Left lobe of liver (tissue), 2 donors: ENCODE data around the gene CHSY1. TPM values are rescaled to one million over a fixed set of nuclear protein-coding genes. Genes with fewer than 3 reads are reported as not detected.
A peak's percentile ranks its signal among the peaks of the same experiment; 100 is the strongest.
"Not testable (repeated sequence)": the region's sequence is repeated elsewhere in the genome, so short reads cannot be mapped to it uniquely, and the experiment has no call there.

ENCODE experiments used
- ATAC-seq: fragments of 200-7000 bp; cut with Tn5 transposase; one replicate; pipeline ENCODE4 v1.9.1; 2020; ENCODE audit warnings: mild to moderate bottlenecking, moderate library complexity
- DNase-seq: peaks from one replicate; pipeline ENCODE4 v3.0.0-alpha.2; 2020; ENCODE audit warnings: low spot score
- total RNA-seq: library from RNA; stranded (reverse); gene quantifications from one replicate; pipeline ENCODE4 v1.2.1, GENCODE V29; 2021
- donor health status: DM: no; HTN: no; CAD: no; lungs with moderate emphysema.
- donor health status: DM: no; HTN: yes; CAD: no.

The CHSY1 gene
- total RNA-seq, 1 donor from 2014 or later, result 6.3 TPM

GRCh38 chr15:101138086-101138660 lies 113.7 kb downstream of the CHSY1 start:
- ATAC-seq, result no peak
- no peak for DNase-seq

- ATAC-seq, result peak; percentile 53
- DNase-seq, result no peak
These were observed 114.4 kb downstream of the CHSY1 start for GRCh38 chr15:101137312-101137940.

- no peak for DNase-seq
- ATAC-seq, result no peak
These were observed 115.2 kb downstream of the CHSY1 start for GRCh38 chr15:101136381-101137268.

DNA sequence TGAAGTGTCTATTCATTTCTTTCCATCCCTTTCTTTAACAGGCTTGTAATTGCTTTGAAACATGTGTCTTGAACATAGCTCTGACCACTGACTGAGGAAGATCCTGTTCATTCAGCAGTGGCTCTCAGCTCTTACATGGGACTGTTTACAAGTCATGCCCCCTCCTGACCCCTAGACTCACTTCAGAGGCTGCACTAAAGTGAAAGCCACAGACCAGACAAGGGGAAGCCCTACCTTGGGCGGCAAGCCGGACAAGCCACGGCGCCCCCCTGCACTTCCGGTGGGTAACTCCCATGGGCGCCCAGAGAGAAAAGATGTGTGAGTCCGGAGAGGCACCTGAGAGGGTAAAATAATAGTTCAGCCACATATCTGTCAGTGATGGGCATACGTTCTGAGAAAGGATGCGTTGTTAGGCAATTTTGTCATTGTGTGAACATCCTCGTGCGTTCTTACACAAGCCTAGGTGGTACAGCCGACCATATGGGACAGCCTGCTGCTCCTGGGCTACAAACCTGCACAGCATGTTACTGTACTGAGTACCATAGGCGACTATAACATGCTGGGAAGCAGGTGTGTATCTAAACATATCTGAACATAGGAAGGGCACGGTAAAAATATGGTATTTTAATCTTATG lies 116.2 kb downstream of the CHSY1 start:
- no peak for DNase-seq
- no peak for ATAC-seq

GRCh38 chr15:101134780-101135179 lies 117.1 kb downstream of the CHSY1 start:
- ATAC-seq, result no peak
- no peak for DNase-seq

DNA sequence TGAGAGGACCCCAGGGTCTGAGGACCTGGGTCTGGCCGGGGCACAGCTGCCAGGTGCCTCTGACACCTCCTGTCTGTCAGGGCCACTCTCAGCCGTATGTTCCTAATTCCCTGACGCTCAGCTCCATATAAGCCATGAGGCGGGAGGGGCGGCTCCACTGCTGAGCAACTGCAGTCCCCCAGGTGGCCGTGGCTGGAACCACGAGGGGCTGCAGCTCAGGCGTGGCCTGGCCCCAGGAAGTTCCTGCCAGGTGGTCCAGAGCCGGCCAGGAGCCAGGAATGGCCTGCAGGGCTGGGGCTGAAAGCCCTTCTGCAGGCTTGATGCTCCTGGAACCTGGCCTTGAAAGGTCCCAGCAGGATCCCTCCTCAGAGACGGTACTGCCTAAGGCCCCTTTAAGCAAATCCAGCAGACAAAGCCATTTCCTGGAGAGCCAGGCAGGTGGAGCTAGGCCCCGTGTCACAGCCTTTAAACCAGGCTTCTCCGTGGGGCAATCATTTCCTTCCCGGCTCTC lies 118.0 kb downstream of the CHSY1 start:
- DNase-seq, result no peak
- no peak for ATAC-seq

DNA sequence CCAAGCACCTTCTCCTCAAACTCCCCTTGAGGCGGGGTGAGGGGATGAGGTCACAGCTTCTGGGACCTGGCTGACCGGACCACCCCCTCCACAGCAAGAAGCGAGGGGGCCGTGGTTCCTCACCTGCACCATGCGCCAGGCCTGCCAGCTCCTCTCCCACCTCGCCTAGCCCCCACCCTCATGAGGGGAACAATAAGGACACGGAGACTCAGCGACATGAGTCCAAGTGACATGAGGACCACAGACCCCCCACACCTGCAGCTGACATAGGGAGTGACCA lies 118.7 kb downstream of the CHSY1 start:
- ATAC-seq, result no peak
- no peak for DNase-seq

GRCh38 chr15:101132390-101133180 lies 119.3 kb downstream of the CHSY1 start:
- no peak for DNase-seq
- ATAC-seq, result no peak

DNA sequence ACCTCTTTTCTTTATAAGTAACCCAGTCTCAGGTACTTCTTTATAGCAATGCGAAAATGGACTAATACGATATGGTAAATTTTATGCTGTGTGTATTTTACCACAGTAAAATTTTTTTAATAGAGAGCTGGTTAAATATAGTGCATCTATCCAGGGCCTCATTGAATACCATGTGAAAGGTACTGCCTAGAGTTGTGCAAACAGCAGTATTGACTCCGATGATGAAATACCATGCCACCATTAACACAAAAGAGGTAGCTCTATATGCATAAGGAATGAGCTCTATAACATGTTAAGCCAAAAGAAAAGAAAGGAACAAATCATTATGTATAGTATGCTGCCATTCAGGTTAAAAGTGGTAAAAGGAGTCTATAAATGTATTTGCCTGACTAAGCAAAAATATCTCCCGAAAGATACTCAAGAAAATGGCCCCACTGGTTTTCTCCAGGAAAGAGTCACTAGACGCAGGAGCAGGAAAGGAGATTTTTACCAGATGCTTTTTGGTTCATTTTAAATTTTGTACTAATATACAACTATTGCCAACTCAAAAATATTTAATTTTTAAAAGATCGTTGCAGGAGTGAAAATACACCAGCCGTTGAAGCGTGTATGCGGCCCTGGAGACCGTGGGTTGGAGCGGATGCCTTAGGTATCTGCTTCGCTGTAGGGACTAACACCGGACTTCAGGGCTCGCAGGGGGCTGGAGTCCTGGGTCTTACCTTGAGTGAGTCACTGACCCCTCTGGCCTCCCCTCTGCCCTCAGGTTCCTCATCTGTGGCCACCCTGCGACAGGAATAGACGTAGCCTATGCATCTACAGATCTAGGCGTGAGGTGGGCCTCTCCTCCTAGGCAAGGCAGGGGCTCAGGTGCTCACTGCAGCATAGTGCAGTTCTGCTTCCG lies 120.1 kb downstream of the CHSY1 start:
- no peak for ATAC-seq
- no peak for DNase-seq

- no peak for DNase-seq
- ATAC-seq, result no peak
These were observed 121.9 kb downstream of the CHSY1 start for GRCh38 chr15:101129851-101130380.

- no peak for ATAC-seq
- no peak for DNase-seq
These were observed 123.4 kb downstream of the CHSY1 start for GRCh38 chr15:101128221-101129015.

GRCh38 chr15:101127506-101128076 lies 124.3 kb downstream of the CHSY1 start:
- DNase-seq, result peak; percentile 77
- ATAC-seq, result peak; percentile 95

DNA sequence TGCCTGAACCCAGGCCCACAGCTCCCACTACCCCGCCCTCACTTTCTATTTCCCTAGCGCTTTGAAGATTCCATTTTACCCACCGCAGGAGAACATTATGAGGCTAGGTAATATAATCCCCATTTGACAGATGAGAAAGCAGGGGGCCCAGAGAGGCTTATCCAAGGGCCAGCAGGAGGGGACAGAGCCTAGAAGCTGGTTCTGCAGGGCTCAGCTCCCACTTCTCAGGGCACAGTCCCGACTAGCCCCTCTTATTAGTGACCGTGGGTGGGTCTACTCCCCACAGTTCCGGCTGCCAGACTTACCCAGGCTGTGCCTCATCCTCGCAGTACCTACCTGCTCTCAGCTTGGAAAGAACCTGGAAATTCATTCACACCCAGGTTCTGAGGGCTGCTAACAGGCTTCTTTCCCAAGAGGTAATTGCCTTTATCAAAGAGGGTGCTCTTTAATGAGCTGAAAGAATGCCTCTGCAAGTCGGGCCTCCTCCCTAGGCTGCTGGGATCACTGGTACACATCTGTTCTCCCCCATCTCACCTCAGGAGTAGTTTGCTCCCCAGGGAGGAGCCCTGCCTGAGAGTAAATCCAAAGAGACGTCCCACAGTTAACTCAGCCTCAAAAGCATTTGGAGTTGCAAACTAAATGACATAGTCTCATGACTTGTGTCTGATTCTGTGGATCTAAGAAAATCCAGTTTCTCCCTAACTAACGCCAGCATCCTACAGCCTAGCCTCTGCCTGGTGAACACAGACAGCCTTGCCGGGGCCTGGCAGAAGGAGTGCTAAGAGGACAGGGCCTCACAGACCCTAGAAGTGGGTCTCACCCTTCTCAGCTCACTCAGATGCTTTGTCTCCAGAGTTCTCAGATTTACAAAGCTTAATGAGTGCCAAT lies 125.0 kb downstream of the CHSY1 start:
- no peak for DNase-seq
- ATAC-seq, result no peak

DNA sequence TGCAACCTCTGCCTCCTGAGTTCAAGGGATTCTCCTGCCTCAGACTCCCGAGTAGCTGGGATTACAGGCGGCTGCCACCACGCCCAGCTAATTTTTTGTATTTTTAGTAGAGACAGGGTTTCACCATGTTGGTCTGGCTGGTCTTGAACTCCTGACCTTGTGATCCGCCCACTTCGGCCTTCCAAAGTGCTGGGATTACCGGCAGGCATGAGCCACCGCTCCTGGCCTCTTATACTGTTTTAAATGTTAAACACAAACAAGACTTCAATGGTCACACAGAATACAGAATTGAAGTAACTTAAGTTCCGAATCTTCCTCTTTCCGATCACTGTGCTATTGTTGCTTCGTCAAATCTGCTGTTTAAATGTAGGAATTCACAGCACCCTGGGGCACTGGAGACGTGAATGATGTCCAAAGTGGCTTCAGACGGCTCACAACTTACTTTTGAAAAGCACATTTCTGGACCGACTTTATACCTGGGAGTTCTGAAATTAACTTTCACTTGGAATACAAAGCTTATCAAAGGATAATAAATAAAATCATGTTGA lies 125.9 kb downstream of the CHSY1 start:
- DNase-seq, result not testable (repeated sequence)

More for the DNA sequence above, 125.9 kb downstream of the CHSY1 start:
- ATAC-seq, result not testable (repeated sequence)
